Measurements from ENCODE around the gene LITAF.

LITAF gene

DNA sequence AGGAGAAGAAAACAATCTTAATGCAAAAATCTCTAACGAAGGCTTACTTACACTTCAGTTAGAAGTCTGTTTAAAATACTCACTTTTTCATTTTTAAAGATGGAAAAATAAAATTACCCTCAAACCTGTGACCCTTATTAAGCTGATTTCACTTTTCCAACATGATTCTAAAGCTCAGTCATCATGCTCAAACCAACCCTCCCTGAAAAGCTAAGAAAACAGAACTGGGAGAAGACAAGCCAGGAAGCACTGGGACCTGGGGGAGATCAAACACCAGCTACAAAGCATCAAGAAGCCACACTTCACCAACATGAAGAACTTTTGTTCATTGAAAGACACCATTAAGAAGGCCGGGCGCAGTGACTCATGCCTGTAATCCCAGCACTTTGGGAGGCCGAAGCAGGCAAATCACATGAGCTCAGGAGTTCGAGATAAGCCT lies 88.8 kb downstream of the LITAF start (continued):
- TF ChIP-seq ZNF645 (tag by site-specific recombination; IDR thresholded peaks at IDR 0.05) (no peak), PRDM10 (tag by site-specific recombination; IDR thresholded peaks at IDR 0.05) (peak; percentile 24; the same call in 1 of the 2 replicates), ZNF335 (tag by site-specific recombination; conservative IDR thresholded peaks at IDR 0.05) (peak; percentile 61), SP2 (tag by site-specific recombination; IDR thresholded peaks at IDR 0.05) (no peak), SCRT2 (tag by site-specific recombination; IDR thresholded peaks at IDR 0.05) (no peak), GLIS1 (tag by site-specific recombination; IDR thresholded peaks at IDR 0.05) (peak; percentile 72), ZNF138 (tag by site-specific recombination; IDR thresholded peaks at IDR 0.05; ENCODE audit: borderline replicate concordance) (no peak), ZFHX2 (tag by site-specific recombination; conservative IDR thresholded peaks at IDR 0.05) (no peak), BCL11B (tag by site-specific recombination; IDR thresholded peaks at IDR 0.05; ENCODE audit: low read depth) (no peak), ZNF654 (tag by site-specific recombination; IDR thresholded peaks at IDR 0.05; ENCODE audit: low read depth) (no peak), ZNF426 (tag by site-specific recombination; IDR thresholded peaks at IDR 0.05) (no peak), ELK4 (IDR thresholded peaks at IDR 0.05; ENCODE audit: borderline replicate concordance, low read depth, low read length) (no peak), IKZF3 (tag by site-specific recombination; IDR thresholded peaks at IDR 0.05) (0 out of 2 replicates have a peak, but pooled peaks have one; percentile 24), ZNF555 (tag by site-specific recombination; conservative IDR thresholded peaks at IDR 0.05) (no peak), PRDM1 (tag by site-specific recombination; IDR thresholded peaks at IDR 0.05) (peak; percentile 30; the same call in 1 of the 2 replicates), ZNF596 (tag by site-specific recombination; IDR thresholded peaks at IDR 0.05) (no peak), TRIM28 (IDR thresholded peaks at IDR 0.05; ENCODE audit: borderline replicate concordance, low read length) (no peak), MYNN (tag by site-specific recombination; IDR thresholded peaks at IDR 0.05; ENCODE audit: borderline replicate concordance) (no peak)
- TF ChIP-seq, protein P1, sequence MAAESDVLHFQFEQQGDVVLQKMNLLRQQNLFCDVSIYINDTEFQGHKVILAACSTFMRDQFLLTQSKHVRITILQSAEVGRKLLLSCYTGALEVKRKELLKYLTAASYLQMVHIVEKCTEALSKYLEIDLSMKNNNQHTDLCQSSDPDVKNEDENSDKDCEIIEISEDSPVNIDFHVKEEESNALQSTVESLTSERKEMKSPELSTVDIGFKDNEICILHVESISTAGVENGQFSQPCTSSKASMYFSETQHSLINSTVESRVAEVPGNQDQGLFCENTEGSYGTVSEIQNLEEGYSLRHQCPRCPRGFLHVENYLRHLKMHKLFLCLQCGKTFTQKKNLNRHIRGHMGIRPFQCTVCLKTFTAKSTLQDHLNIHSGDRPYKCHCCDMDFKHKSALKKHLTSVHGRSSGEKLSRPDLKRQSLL (tag by site-specific recombination; IDR thresholded peaks at IDR 0.05), result no peak
